GM12801 (cell line): ENCODE results near the gene TMEM31.

ENCODE experiments used
- TF ChIP-seq, protein P1 (sequence below): IDR thresholded peaks from one replicate; pipeline ENCODE4 v1.5.1; 2011; ENCODE audit warnings: control low read depth; ENCODE audit not compliant: insufficient read length; ENCODE audit errors: extremely low read depth

TMEM31 gene

GRCh38 chrX:103697687-103698086 lies 13.0 kb upstream of the TMEM31 start:
- TF ChIP-seq, protein P1, sequence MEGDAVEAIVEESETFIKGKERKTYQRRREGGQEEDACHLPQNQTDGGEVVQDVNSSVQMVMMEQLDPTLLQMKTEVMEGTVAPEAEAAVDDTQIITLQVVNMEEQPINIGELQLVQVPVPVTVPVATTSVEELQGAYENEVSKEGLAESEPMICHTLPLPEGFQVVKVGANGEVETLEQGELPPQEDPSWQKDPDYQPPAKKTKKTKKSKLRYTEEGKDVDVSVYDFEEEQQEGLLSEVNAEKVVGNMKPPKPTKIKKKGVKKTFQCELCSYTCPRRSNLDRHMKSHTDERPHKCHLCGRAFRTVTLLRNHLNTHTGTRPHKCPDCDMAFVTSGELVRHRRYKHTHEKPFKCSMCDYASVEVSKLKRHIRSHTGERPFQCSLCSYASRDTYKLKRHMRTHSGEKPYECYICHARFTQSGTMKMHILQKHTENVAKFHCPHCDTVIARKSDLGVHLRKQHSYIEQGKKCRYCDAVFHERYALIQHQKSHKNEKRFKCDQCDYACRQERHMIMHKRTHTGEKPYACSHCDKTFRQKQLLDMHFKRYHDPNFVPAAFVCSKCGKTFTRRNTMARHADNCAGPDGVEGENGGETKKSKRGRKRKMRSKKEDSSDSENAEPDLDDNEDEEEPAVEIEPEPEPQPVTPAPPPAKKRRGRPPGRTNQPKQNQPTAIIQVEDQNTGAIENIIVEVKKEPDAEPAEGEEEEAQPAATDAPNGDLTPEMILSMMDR = no peak

DNA sequence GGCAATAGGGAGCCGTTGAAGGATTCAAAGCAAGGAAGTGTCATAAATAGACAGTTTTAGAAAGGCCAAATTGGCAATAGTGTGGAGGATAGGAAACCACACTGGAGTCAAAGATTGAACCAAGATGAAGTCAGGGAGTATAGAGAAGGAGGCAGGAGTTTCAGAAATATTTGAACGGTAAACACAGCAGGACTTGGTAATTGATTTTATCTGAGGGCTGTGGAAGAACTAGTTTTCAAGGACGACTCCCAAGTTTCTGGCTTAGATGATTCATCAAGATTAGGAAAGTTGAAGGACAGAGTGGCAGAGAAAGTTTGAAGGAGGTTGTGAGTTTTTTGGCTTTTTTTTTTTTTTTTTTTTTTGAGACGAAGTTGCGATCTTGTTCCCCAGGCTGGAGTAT lies 11.5 kb upstream of the TMEM31 start:
- TF ChIP-seq, protein P1 = no peak

DNA sequence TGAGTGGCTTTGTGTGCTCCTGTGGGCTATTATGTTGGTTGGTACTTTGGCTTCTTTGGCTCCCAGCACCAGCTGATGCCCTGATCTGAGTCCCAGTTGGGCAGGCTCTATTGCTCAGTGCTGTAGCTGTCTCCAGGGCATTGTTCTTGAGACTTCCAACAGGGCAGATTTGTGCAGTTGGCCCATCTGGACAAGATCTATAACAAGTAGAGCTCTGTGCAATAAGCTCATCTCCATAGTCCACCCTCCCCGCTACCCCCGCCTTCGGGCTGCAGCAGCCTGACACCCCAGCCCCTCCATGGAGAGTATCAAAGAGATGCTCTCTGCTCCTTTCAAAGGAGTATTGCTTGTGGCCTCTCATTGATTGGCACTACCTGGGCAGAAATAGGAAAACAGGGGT lies 5.8 kb upstream of the TMEM31 start:
- TF ChIP-seq, protein P1 = no peak

DNA sequence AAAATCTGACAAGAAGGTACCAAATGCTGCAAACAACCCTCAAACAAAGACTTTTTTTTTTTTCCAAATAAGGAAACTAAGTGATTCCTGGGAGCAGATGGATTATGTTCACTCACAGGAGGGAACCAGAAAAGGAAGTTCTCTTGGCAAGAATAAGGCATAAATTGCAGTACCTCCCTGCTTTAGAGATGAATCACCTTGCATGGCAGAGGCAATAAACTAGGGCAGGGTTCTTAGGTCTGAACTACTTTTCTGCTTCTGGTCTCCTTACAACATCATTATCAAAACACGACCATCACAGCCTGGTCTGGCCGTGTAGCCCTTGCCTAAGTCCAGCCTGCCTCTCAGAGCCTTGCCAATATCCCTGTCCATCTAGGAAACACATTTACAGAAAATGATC lies 6.3 kb downstream of the TMEM31 start:
- TF ChIP-seq, protein P1 = no peak

- TF ChIP-seq, protein P1 = no peak
These were observed 7.4 kb downstream of the TMEM31 start for GRCh38 chrX:103718120-103718519.

DNA sequence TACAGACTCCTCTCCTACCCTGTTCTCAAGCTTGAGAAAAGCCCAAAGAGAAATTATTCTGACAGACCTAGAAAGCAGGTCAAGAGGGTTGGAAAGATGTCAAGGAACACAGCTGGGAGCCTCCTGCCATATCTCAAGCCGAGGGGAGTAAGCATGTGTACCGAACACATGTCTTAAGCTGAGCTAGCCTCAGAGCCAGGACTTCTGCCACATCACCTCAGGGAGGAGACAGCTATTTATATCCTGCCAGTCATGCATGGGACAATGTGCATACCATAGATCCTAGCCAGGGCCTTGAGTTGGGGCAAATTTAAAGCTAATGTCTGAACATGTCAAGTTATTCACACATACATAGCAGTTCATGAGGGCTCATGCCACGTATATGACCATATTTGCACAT lies 11.8 kb downstream of the TMEM31 start:
- TF ChIP-seq, protein P1 = no peak

GRCh38 chrX:103726477-103726876 lies 15.8 kb downstream of the TMEM31 start:
- TF ChIP-seq, protein P1 = no peak

GRCh38 chrX:103727115-103727514 lies 16.4 kb downstream of the TMEM31 start:
- TF ChIP-seq, protein P1 = no peak
